ENCODE measurements around the gene TMEM150B. TPM values are rescaled to one million over a fixed set of nuclear protein-coding genes. Genes with fewer than 3 reads are reported as not detected.

The TMEM150B gene
- total RNA-seq, 3 donors from 2014 or later, result not detected

GRCh38 chr19:55272142-55272541 lies 53.0 kb downstream of the TMEM150B start:
- H3K4me1 Mint-ChIP-seq (ENCODE audit: low read depth), result peaks cover 8% of the 10 kb centered on the region
- DNase-seq, result no peak
- H3K4me3 Mint-ChIP-seq, result no peak overlapping the region
- H3K27me3 Mint-ChIP-seq (ENCODE audit: low read depth), result no peaks in the 10 kb centered on the region
- H3K36me3 Mint-ChIP-seq (ENCODE audit: insufficient read depth), result peaks cover 39% of the 10 kb centered on the region
- no peaks in the 10 kb centered on the region for H3K9me3 Mint-ChIP-seq
- ATAC-seq, result no peak

GRCh38 chr19:55270172-55270942 lies 54.8 kb downstream of the TMEM150B start:
- H3K36me3 Mint-ChIP-seq (ENCODE audit: insufficient read depth), result peaks cover 35% of the 10 kb centered on the region
- ATAC-seq (no peak), DNase-seq (no peak)
- H3K4me3 Mint-ChIP-seq, result no peak overlapping the region
- H3K9me3 Mint-ChIP-seq, result peaks cover 7% of the 10 kb centered on the region
- no peaks in the 10 kb centered on the region for H3K27me3 Mint-ChIP-seq (ENCODE audit: low read depth)
- H3K4me1 Mint-ChIP-seq (ENCODE audit: low read depth), result peaks cover 5% of the 10 kb centered on the region

- Mint-ChIP-seq H3K36me3 (ENCODE audit: insufficient read depth) (peaks cover 29% of the 10 kb centered on the region), H3K9me3 (peaks cover 7% of the 10 kb centered on the region), H3K4me3 (no peak overlapping the region), H3K27me3 (ENCODE audit: low read depth) (no peaks in the 10 kb centered on the region), H3K4me1 (ENCODE audit: low read depth) (peaks cover 5% of the 10 kb centered on the region)
- ATAC-seq, result no peak
- no peak for DNase-seq
Observed at GRCh38 chr19:55269299-55269698, 55.8 kb downstream of the TMEM150B start.

- H3K4me1 Mint-ChIP-seq (ENCODE audit: low read depth), result peaks cover 5% of the 10 kb centered on the region
- ATAC-seq (no peak), DNase-seq (no peak)
- no peak overlapping the region for H3K4me3 Mint-ChIP-seq
- H3K9me3 Mint-ChIP-seq, result peaks cover 7% of the 10 kb centered on the region
- H3K27me3 Mint-ChIP-seq (ENCODE audit: low read depth), result no peaks in the 10 kb centered on the region
- peaks cover 22% of the 10 kb centered on the region for H3K36me3 Mint-ChIP-seq (ENCODE audit: insufficient read depth)
Observed at GRCh38 chr19:55266840-55267239, 58.3 kb downstream of the TMEM150B start.

GRCh38 chr19:55266404-55266803 lies 58.7 kb downstream of the TMEM150B start:
- H3K36me3 Mint-ChIP-seq (ENCODE audit: insufficient read depth), result peaks cover 21% of the 10 kb centered on the region
- ATAC-seq, result no peak
- DNase-seq, result no peak
- no peak overlapping the region for H3K4me3 Mint-ChIP-seq
- H3K27me3 Mint-ChIP-seq (ENCODE audit: low read depth), result no peaks in the 10 kb centered on the region
- H3K9me3 Mint-ChIP-seq, result peaks cover 7% of the 10 kb centered on the region
- H3K4me1 Mint-ChIP-seq (ENCODE audit: low read depth), result peaks cover 5% of the 10 kb centered on the region

- Mint-ChIP-seq H3K9me3 (peaks cover 7% of the 10 kb centered on the region), H3K36me3 (ENCODE audit: insufficient read depth) (peaks cover 20% of the 10 kb centered on the region), H3K27me3 (ENCODE audit: low read depth) (no peaks in the 10 kb centered on the region), H3K4me3 (no peak overlapping the region), H3K4me1 (ENCODE audit: low read depth) (peaks cover 5% of the 10 kb centered on the region)
- ATAC-seq (no peak), DNase-seq (no peak)
Observed at GRCh38 chr19:55265723-55266386, 59.3 kb downstream of the TMEM150B start.

GRCh38 chr19:55265173-55265572 lies 60.0 kb downstream of the TMEM150B start:
- ATAC-seq (no peak), DNase-seq (no peak)
- peaks cover 16% of the 10 kb centered on the region for H3K36me3 Mint-ChIP-seq (ENCODE audit: insufficient read depth)
- H3K9me3 Mint-ChIP-seq, result peaks cover 7% of the 10 kb centered on the region
- H3K4me3 Mint-ChIP-seq, result no peak overlapping the region
- no peaks in the 10 kb centered on the region for H3K27me3 Mint-ChIP-seq (ENCODE audit: low read depth)
- H3K4me1 Mint-ChIP-seq (ENCODE audit: low read depth), result peaks cover 9% of the 10 kb centered on the region

- H3K9me3 Mint-ChIP-seq, result peaks cover 7% of the 10 kb centered on the region
Observed at GRCh38 chr19:55264531-55264930, 60.6 kb downstream of the TMEM150B start.

More at GRCh38 chr19:55264531-55264930, 60.6 kb downstream of the TMEM150B start:
- DNase-seq, result no peak
- H3K4me1 Mint-ChIP-seq (ENCODE audit: low read depth), result peaks cover 12% of the 10 kb centered on the region
- H3K4me3 Mint-ChIP-seq, result no peak overlapping the region
- ATAC-seq, result no peak
- H3K27me3 Mint-ChIP-seq (ENCODE audit: low read depth), result no peaks in the 10 kb centered on the region
- peaks cover 16% of the 10 kb centered on the region for H3K36me3 Mint-ChIP-seq (ENCODE audit: insufficient read depth)

Other genes starting within 250 kb of the TMEM150B start
- gene EPS8L1, start 249.5 kb downstream of the TMEM150B start, total RNA-seq, result 1 to 10 TPM in 1 of 3 donors, under 1 TPM in 2; 0.53 to 1.2 (median 0.87) TPM
- 100 to 1,000 TPM in 2 of 3 donors, 10 to 100 TPM in 1; 95.6 to 105 (median 104) TPM for gene PPP1R12C, start 207.7 kb downstream of the TMEM150B start, total RNA-seq
- gene TNNT1, start 176.1 kb downstream of the TMEM150B start, total RNA-seq, result not detected
- not detected for gene TNNI3, start 167.6 kb downstream of the TMEM150B start, total RNA-seq
- gene DNAAF3, start 158.7 kb downstream of the TMEM150B start, total RNA-seq, result under 1 TPM in 2 of 3 donors, not detected in 1; 0.25 to 0.45 TPM
- gene SYT5, start 145.1 kb downstream of the TMEM150B start, total RNA-seq, result not detected
- under 1 TPM; 0.11 to 0.38 (median 0.11) TPM for gene PTPRH, start 115.8 kb downstream of the TMEM150B start, total RNA-seq
- gene TMEM86B, start 96.6 kb downstream of the TMEM150B start, total RNA-seq, result 1 to 10 TPM; 5.8 to 6.9 (median 6.2) TPM
- 100 to 1,000 TPM; 256 to 326 (median 285) TPM for gene PPP6R1, start 66.3 kb downstream of the TMEM150B start, total RNA-seq
- 100 to 1,000 TPM; 113 to 139 (median 121) TPM for gene HSPBP1, start 45.2 kb downstream of the TMEM150B start, total RNA-seq
- gene BRSK1, start 41.3 kb downstream of the TMEM150B start, total RNA-seq, result 1 to 10 TPM; 4.0 to 6.5 (median 5.0) TPM
- gene KMT5C, start 14.5 kb upstream of the TMEM150B start, total RNA-seq, result 1 to 10 TPM; 8.1 to 9.2 (median 8.6) TPM
- gene COX6B2, start 29.4 kb upstream of the TMEM150B start, total RNA-seq, result not detected
- not detected for gene GARIN5B, start 37.9 kb upstream of the TMEM150B start, total RNA-seq
- gene IL11, start 45.1 kb upstream of the TMEM150B start, total RNA-seq, result under 1 TPM; 0.18 to 0.46 (median 0.35) TPM
- gene TMEM190, start 51.5 kb upstream of the TMEM150B start, total RNA-seq, result not detected
- gene TMEM238, start 59.0 kb upstream of the TMEM150B start, total RNA-seq, result 1 to 10 TPM; 6.1 to 8.8 (median 8.4) TPM
- 1,000 to 10,000 TPM; 3,242 to 3,402 (median 3,363) TPM for gene RPL28, start 60.6 kb upstream of the TMEM150B start, total RNA-seq
- 100 to 1,000 TPM; 226 to 281 (median 237) TPM for gene UBE2S, start 82.4 kb upstream of the TMEM150B start, total RNA-seq
- gene SHISA7, start 118.0 kb upstream of the TMEM150B start, total RNA-seq, result not detected
- 10 to 100 TPM; 63.2 to 65.1 (median 64.5) TPM for gene ISOC2, start 136.3 kb upstream of the TMEM150B start, total RNA-seq
- not detected for gene C19orf85, start 139.4 kb upstream of the TMEM150B start, total RNA-seq
- 10 to 100 TPM; 11.0 to 12.6 (median 12.1) TPM for gene ZNF628, start 151.3 kb upstream of the TMEM150B start, total RNA-seq
- 10 to 100 TPM; 16.0 to 23.4 (median 17.6) TPM for gene NAT14, start 159.8 kb upstream of the TMEM150B start, total RNA-seq
- gene SSC5D, start 163.1 kb upstream of the TMEM150B start, total RNA-seq, result under 1 TPM; 0.29 to 0.66 (median 0.38) TPM
- gene SBK2, start 211.8 kb upstream of the TMEM150B start, total RNA-seq, result not detected
- gene SBK3, start 220.2 kb upstream of the TMEM150B start, total RNA-seq, result not detected

Data from activated T-cell treated with anti-CD3 and anti-CD28 coated beads, Interleukin-2, amount 50 U/mL, for 4 hours (primary cell).